DMS79 (cell line): ENCODE measurements around the gene TDG.
"Not testable (repeated sequence)": the region's sequence is repeated elsewhere in the genome, so short reads cannot be mapped to it uniquely, and the experiment has no call there.

Experiments used
- DNase-seq: peaks from one replicate; lab custom pipeline; 2025; lab: John Stamatoyannopoulos, UW

Gene TDG

GRCh38 chr12:104023710-104024109, 58.0 kb downstream of the TDG start:
- DNase-seq: no peak

- no peak for DNase-seq
Observed at GRCh38 chr12:104024348-104024747, 58.7 kb downstream of the TDG start.

- no peak for DNase-seq
Observed at GRCh38 chr12:104025771-104026170, 60.1 kb downstream of the TDG start.

- no peak for DNase-seq
Observed at GRCh38 chr12:104026841-104027599, 61.3 kb downstream of the TDG start.

- DNase-seq: not testable (repeated sequence)
Observed at GRCh38 chr12:104030596-104030995, 64.9 kb downstream of the TDG start.

- DNase-seq: not testable (repeated sequence)
Observed at GRCh38 chr12:104036143-104036542, 70.5 kb downstream of the TDG start.
